ENCODE data around the gene UMAD1.

GRCh38 chr7:7641129-7641663 is 644 bp downstream of the UMAD1 start:
- no peak for TF ChIP-seq POLR2A (IDR thresholded peaks at IDR 0.05; ENCODE audit: low read depth, low read length)
- no peak for TF ChIP-seq POLR2AphosphoS5 (IDR thresholded peaks at IDR 0.05; ENCODE audit: low read depth, low read length)
- TF ChIP-seq TAF1 (IDR thresholded peaks at IDR 0.05; ENCODE audit: borderline replicate concordance, low read depth, low read length): no peak
